HG02798 (cell line): Measurements from ENCODE around the gene SULT4A1.

Source experiments
- ATAC-seq: cut with Tn5 transposase; IDR thresholded peaks from one replicate; pipeline ENCODE4 v1.9.1; 2021; ENCODE audit warnings: mild to moderate bottlenecking; ENCODE audit not compliant: unreplicated experiment, poor library complexity

The SULT4A1 gene

GRCh38 chr22:43831561-43832392 lies 30.5 kb downstream of the SULT4A1 start:
- ATAC-seq, result no peak

GRCh38 chr22:43830931-43831560 lies 31.3 kb downstream of the SULT4A1 start:
- no peak for ATAC-seq

- no peak for ATAC-seq
Measured at GRCh38 chr22:43829904-43830851, 32.1 kb downstream of the SULT4A1 start.

GRCh38 chr22:43828998-43829782 lies 33.1 kb downstream of the SULT4A1 start:
- ATAC-seq, result no peak

- ATAC-seq, result no peak
Measured at GRCh38 chr22:43828725-43828997, 33.7 kb downstream of the SULT4A1 start.

GRCh38 chr22:43827926-43828724 lies 34.2 kb downstream of the SULT4A1 start:
- ATAC-seq, result no peak

- no peak for ATAC-seq
Measured at GRCh38 chr22:43827003-43827735, 35.1 kb downstream of the SULT4A1 start.

GRCh38 chr22:43826142-43827002 lies 35.9 kb downstream of the SULT4A1 start:
- ATAC-seq, result no peak

- ATAC-seq, result no peak
Measured at GRCh38 chr22:43825651-43826050, 36.7 kb downstream of the SULT4A1 start.

GRCh38 chr22:43824724-43825420 lies 37.4 kb downstream of the SULT4A1 start:
- no peak for ATAC-seq

GRCh38 chr22:43823911-43824665 lies 38.2 kb downstream of the SULT4A1 start:
- no peak for ATAC-seq

GRCh38 chr22:43823353-43823908 lies 38.9 kb downstream of the SULT4A1 start:
- ATAC-seq, result no peak

GRCh38 chr22:43821606-43822425 lies 40.5 kb downstream of the SULT4A1 start:
- no peak for ATAC-seq

GRCh38 chr22:43820651-43821305 lies 41.5 kb downstream of the SULT4A1 start:
- ATAC-seq, result no peak
